DMS53 (cell line): ENCODE results near the gene ZNF618.

ENCODE experiments used
- DNase-seq: peaks from one replicate; lab custom pipeline; 2025; lab: John Stamatoyannopoulos, UW

The ZNF618 gene

DNA sequence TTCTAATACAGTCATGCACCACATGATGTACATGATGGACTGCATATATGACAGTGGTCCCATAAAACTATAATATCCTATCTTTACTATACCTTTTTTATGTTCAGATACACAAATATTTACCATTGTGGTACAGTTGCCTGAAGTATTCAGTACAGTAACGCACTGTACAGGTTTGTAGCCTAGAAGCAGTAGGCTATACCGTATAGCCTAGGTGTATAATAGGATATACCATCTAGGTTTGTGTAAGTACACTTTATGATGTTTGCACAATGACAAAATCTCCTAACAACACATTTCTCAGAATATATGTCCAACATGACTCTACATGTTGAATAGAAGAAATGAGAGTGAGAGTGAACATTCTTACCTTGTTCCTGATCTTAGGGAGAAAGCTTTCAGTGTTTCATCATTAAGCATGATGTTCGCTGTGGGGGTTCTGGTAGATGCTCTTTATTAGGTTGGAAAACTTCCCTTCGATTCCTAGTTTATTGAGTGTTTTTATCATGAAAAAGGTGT, 170.2 kb downstream of the ZNF618 start:
- no peak for DNase-seq

- no peak for DNase-seq
Measured at GRCh38 chr9:114046875-114047274, 170.8 kb downstream of the ZNF618 start.

GRCh38 chr9:114047717-114048116, 171.6 kb downstream of the ZNF618 start:
- peak; percentile 8 for DNase-seq

GRCh38 chr9:114048533-114049415, 172.7 kb downstream of the ZNF618 start:
- DNase-seq = no peak

DNA sequence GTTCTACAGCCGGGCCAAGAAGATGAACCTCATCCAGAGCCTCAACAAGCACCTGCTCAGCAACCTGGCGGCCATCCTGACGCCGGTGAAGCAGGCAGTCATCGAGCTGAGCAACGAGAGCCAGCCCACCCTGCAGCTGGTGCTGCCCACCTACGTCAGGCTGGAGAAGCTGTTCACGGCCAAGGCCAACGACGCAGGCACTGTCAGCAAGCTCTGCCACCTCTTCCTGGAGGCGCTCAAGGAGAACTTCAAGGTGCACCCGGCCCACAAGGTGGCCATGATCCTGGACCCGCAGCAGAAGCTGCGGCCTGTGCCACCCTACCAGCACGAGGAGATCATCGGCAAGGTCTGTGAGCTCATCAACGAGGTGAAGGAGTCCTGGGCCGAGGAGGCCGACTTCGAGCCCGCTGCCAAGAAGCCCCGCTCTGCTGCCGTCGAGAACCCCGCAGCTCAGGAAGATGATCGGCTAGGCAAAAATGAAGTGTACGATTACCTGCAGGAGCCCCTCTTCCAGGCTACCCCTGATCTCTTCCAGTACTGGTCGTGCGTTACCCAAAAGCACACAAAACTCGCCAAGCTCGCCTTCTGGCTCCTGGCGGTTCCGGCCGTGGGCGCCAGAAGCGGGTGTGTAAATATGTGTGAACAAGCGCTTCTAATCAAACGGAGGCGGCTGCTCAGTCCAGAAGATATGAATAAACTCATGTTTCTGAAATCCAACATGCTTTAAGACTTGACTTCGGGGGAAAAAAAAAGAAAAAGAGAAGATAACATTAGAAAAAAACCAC, 173.5 kb downstream of the ZNF618 start:
- DNase-seq = no peak

- DNase-seq = no peak
Measured at GRCh38 chr9:114050226-114050568, 174.1 kb downstream of the ZNF618 start.

GRCh38 chr9:114050646-114051045, 174.5 kb downstream of the ZNF618 start:
- no peak for DNase-seq

DNA sequence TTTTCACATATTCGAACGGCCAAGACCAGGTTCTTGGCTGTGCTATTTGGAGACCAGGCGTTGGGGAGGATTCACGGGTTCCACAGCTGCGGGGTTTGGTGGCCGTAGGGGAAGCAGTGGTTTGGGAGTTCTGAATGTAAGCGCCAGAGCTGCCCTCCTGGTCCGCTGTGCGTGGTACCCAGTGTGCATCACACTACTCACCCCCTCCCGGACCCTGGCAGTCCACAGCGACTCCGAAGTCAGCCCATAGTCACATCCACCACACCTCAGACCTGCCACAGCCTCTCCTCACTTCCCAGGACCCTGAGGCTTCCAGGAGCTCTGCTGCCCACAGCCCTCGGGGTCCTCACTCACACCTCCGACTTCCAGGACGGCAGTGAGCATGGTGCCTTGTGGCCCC, 175.2 kb downstream of the ZNF618 start:
- no peak for DNase-seq

DNA sequence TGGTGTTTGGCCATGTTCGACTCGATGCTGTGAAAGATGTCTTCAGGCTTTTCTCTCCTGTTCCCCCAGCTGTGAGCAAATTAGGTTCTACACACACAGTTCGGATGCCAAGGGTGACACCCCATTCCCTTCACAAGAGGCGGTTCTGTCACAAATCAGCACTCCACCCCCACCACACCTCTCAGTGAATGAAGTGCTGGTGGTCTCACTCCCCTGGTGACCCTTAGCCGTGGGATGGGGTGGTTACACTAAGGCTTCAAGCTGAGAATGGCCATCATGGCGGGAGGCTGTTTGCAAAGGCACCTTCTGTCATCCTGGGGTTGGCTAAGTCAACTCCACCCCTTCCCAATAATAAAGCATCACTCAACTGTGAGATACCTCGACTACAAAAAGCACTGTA, 175.6 kb downstream of the ZNF618 start:
- no peak for DNase-seq

DNA sequence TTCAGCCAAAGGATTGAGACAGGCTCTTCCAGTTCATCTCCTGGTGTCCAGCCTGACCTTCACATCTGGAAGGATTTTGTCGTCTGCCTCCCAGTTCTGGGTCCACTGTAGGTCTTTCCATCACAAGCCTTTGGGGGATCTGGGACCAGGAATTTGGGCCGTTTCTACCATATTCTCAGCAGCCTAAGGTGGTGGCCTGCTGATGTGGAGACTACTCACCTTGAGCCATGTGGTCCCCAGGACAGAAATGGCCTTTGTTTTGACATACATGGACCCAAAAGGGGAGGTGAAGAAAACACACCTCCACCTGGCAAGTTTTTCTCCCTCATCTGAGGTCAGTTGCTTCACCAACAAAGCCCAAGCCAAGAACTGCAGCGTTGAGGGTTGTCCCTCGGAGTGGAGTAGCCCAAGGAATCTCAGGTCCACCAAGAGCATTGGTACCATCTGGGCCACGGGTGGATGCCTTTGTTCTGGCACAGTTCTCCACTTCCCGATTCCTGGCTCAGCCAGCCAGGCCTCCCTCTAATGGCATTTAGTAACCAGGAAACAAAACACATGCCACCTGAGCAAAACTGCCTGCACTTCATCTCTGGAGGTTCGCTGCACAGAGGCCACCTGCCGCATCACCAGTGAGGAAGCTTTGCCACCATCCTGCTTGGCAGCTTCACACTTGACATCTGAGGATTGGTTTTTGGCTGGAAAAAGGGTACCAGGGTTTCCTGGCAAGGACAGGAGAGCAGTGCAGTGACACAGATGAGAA, 177.3 kb downstream of the ZNF618 start:
- no peak for DNase-seq

DNA sequence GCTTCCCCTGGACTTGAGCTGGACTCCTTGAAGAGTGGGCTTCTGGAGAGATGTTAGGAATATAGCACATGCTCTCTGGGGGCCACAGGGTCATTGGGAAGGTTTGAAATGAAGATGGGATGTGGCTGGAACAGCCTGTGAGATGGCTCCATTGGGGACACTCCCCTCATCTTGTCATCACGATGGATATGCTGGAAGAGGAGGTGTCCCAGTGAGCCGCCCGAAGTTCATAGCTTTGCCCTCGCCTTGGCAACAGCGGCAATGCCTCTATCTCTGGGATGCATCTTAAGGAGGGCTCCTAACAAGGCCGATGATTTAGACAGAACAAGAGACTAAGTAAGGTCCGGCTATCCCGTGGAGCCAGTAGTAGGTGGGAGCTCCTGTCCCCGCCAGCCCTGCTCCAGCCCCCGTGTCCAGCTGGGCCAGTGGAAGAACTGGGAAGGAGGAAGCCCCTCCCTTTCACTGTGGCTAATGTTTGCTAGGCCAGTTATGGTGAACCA, 178.1 kb downstream of the ZNF618 start:
- no peak for DNase-seq

- DNase-seq = no peak
Measured at GRCh38 chr9:114055061-114055460, 179.0 kb downstream of the ZNF618 start.

DNA sequence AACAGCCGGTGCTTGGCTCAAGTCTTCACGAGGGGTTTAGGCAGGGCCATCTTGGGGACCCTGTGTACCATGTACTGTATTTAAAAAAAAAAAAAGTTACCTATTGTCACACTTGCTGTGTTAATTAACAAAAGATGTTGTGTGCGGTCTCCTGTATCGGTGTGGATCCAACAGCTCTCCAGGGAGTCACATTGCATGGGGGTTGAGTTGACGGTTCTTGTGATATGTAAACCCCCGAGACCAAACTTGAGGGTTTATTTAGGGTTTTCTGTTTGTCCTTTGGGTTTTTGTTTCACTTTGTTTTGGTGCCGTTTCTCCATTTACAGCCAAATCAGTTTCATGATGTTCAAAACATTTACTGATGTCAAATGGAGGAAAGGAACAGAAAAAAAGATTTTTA, 179.8 kb downstream of the ZNF618 start:
- no peak for DNase-seq

GRCh38 chr9:114056527-114056926, 180.4 kb downstream of the ZNF618 start:
- no peak for DNase-seq

DNA sequence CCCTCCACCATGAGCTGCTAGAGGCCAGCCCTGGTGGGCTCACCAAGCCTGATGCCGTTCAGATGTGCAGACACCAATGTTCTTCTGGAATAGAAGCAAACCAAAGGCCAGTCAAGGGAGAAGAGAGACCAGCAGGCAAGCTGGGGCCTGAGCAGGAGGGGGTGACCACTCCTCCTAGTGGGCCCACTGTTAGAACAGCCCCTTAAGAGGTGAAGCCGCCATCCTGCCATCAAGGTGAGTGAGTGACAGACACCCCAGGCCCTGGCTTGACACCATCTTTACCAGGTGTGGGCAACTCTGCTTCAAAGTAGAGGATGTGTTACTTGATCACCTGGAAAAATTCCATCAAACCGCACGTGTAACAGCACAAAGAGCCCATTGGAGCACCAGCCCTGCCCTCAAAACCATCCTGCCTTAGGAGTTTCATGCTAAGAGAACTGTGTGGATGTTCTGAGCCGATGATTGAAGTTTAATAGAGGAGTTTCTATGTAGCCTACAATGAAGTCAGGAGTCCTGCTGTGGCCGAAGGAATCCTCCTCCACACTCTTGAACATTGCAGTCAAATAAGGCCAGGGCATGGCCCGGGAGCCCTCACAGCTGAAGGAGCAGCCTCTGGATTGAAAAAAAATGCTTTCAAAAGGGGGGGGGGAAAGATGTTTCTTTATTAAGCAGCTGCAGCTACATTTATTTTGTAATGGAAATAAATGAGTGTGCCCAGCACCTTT, 181.2 kb downstream of the ZNF618 start:
- no peak for DNase-seq

GRCh38 chr9:114058688-114059046, 182.6 kb downstream of the ZNF618 start:
- no peak for DNase-seq

DNA sequence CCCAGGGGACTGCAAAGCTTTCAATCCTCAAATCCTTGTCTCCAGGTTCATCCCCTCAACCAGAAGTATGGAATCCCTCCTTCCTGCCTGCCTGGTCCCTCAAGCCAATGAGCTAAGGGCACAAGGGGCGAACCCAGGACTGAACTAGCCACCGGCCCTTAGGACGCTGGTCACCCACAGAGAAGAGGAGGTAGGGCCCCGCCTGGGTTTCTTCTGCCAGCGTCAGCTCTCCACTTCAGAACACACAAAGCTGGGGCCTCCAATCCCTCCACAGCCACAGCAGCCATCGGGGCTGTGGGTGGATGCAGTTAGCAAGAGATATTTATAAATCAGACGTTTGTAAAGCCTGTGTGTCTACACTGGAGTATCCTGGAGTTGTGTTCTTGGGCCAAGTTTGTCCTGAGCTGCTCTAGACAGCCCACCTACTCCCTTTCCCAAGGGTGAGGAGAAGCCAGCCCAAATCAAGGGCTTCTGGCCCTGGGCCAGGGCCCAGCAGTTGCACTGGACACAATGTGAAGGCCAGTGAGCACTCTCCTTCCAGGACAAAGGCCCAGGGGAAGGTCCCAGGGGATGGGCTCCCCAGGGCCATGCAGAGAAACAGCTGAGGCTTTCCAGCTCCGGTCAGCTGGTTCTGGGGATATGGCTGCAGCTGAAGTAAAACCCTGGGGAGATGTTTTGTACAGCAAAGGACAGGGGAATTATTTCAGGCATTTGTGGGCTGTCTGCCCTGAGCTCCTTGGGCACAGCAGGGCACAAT, 183.1 kb downstream of the ZNF618 start:
- DNase-seq = no peak

GRCh38 chr9:114060070-114060469, 184.0 kb downstream of the ZNF618 start:
- no peak for DNase-seq

- DNase-seq = no peak
Measured at GRCh38 chr9:114060711-114061110, 184.6 kb downstream of the ZNF618 start.

DNA sequence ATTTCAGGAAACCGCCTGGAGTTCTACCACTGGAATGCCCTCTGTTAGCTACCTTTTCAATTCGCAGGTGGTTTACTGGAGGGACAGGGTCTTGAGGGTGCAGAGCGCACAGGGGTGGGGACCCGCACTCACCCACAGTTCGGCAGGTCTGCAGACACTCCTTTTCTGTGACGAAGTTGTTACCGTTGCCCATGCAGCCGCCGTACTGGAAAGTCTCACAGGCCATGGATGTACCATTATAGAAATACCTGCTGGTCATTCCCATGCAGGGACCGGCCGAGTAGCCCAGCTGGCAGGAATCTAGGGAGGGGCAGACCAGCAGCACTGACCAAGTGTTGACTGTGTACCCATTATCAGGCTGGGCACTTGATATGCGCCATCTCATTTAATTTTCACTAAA, 185.2 kb downstream of the ZNF618 start:
- no peak for DNase-seq
